Suppressor macrophage treated with lipopolysaccharide for 1 hour (primary cell): ENCODE data around the gene CD70.
"Not testable (repeated sequence)": the region's sequence is repeated elsewhere in the genome, so short reads cannot be mapped to it uniquely, and the experiment has no call there.

Source experiments
- DNase-seq, 3 donors: peaks; one replicate each; pipeline ENCODE4 v3.0.0-alpha.2; 2020 to 2022

Gene CD70

GRCh38 chr19:6597471-6598253 is 6.7 kb upstream of the CD70 start:
- DNase-seq, result not testable (repeated sequence)

- DNase-seq, result peak; percentile 39 to 51 (median 48)
Observed at GRCh38 chr19:6596621-6597020, 5.7 kb upstream of the CD70 start.

DNA sequence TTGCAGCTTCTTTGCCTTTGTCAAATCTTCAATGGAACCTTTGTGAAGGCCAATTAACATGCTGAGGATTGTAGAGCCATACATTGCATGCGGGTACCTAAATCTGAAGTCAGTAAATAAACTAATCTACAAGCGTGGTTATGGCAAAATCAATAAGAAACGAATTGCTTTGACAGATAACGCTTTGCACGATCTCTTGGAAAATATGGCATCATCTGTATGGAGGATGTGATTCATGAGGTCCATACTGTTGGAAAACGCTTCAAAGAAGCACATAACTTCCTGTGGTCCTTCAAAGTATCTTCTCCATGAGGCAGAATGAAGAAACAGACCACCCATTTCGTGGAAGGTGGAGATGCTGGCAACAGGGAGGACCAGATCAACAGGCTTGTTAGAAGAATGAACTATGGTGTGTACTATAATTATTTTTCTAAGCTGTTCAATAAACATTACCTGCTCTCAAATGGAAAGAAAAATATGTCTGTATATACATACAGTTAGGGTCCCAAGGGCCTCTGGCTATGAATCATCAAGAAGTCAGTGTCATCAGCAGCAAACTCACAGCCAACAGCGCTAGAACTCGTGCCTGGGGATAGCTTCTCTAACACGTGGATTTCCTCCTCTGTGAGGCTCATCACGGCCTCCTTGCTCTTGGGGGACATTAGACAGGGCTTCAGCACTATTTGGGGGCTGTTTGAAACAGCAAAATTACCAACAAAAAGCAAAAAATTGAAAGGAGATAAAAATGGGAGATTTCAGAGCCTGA is 2.9 kb upstream of the CD70 start:
- DNase-seq, result peak; percentile 27 to 36 (median 34)

DNA sequence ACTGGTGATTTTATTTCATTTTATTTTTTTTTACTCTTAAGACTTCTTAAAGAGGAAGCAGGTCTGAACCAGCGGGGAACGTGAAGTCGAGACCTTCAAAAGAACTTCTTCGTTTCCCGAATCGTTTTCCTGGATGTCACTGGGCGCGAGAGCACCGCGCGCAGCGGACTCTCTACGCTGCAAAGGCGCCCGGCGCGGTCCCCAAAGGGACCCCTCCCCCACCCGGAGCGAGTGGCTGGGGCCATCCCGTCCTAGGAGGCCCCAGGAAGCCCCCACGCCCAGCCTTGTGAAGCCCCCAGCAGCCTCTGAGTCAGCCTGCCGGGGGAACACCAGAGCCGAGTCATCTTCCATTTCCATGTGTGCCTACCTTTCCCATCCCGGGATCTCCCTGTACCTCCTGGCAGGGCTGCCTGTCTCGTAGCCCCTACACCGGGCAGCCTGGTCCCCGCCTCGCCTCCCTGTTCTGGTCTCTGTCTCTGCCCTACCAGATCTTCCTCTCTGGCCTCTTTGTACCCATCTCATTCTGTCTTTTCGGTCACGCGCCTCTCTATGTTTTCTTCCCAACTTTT is 608 bp downstream of the CD70 start:
- DNase-seq, result peak; percentile 47 to 64 (median 59)

GRCh38 chr19:6589711-6590257 is 1.2 kb downstream of the CD70 start:
- DNase-seq, result no peak

GRCh38 chr19:6588508-6589345 is 2.2 kb downstream of the CD70 start:
- peak; percentile 56 to 75 (median 59) for DNase-seq

- DNase-seq, result no peak
Observed at GRCh38 chr19:6587998-6588507, 2.9 kb downstream of the CD70 start.

DNA sequence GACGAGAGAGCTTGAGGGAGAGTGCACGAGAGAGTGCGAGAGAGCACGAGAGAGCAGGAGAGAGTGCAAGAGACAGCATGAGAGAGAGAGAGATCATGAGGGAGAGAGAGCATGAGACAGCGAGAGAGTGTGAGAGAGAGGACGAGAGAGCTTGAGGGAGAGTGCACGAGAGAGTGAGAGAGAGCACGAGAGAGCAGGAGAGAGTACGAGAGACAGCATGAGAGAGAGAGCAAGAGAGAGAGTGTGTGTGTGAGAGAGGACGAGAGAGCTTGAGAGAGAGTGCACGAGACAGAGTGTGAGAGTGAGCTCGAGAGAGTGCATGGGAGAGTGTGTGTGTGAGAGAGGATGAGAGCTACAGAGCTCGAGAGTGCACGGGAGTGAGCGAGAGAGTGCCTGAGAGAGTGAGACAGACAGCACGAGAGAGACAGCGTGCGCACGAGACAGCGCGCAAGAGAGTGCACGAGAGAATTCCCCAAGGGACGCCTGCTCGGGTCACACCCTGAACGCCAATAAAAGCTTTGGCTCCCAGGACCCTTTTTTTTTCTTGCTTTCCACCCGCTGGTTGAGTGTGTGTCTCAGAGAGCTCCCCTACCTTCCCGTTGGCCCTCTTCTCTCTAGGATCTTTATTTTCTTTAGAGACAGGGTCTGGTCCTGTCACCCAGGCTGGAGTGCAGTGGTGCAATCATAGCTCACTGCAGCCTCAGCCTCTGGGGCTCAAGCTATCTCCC is 3.7 kb downstream of the CD70 start:
- peak; percentile 56 to 60 (median 57) for DNase-seq

DNA sequence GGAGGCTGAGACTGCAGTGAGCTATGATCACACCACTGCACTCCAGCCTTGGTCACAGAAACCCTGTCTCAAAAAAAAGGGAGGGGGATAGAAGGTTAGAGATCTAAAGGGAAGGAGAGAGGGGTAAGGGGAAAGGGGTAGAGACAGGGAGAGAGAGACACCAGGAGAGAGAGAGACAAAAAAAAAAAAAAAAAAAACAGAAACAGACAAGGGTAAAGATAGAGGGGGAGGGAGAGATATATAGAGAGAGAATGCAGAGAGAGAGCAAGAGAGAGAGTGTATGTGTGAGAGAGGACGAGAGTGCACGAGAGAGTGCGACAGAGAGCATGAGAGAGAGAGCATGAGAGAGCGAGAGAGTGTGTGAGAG is 4.2 kb downstream of the CD70 start:
- DNase-seq, result no peak

- no peak for DNase-seq
Observed at GRCh38 chr19:6586056-6586455, 4.9 kb downstream of the CD70 start.

DNA sequence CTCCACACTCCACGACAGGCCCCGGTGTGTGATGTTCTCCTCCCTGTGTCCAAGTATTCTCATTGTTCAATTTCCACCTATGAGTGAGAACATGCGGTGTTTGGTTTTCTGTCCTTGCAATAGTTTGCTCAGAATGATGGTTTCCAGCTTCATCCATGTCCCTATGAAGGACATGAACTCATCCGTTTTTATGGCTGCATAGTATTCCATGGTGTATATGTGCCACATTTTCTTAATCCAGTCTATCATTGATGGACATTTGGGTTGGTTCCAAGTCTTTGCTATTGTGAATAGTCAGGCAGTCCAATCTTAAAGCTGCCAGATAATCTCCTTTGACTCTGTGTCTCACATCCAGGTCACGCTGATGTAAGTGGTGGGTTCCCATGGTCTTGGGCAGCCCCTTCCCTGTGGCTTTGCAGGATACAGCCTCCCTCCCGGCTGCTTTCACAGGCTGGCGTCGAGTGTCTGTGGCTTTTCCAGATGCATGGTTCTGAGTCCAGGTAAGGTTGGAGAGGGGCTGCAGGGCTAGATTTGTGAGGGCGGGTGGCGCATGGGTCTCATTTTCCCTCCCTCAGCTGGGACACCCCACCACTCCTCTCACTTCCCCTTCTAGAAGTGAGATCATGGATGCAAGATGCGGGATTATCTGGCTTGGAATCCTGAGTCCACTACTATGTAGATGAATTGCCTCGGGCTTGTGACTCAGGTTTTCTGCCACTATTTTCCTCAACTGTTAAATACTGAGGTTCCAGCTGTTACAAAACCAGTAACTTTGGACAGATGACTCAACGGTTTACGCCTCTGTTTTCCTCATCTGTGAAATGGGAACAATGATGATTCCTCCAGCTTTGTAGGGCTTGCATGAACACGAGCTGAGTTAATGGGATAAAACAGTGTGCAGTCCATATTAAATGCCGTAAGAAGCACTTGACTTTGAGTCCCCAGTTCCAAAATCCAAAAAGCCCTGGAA is 8.2 kb downstream of the CD70 start:
- DNase-seq, result peak; percentile 34 to 68 (median 44)

- DNase-seq, result peak; percentile 70 to 84 (median 78)
Observed at GRCh38 chr19:6580313-6580712, 10.6 kb downstream of the CD70 start.

- DNase-seq, result no peak
Observed at GRCh38 chr19:6579450-6580178, 11.3 kb downstream of the CD70 start.

- peak; percentile 83 to 97 (median 94) for DNase-seq
Observed at GRCh38 chr19:6577476-6578125, 13.3 kb downstream of the CD70 start.

- DNase-seq, result no peak
Observed at GRCh38 chr19:6576869-6577475, 14.0 kb downstream of the CD70 start.

GRCh38 chr19:6573350-6573749 is 17.6 kb downstream of the CD70 start:
- DNase-seq, result no peak

DNA sequence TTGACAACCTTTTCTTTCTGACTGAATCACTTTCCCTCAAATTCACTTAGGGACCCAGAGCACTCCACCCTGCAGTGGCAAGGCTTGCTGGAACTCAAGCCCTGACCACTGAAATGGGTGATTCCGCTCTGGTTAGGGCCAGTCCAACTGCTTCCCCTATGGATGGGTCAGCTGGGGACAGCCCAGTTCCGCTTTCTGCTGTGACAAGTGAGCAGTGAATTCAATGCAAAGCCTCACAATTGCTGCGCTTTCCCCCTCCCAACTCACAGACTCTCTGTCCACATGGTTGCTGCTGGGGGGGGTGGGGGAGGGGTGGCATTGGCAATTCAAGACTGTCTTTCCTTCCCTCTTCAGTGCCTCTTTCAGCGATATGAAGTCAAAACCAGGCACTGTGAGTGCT is 18.7 kb downstream of the CD70 start:
- DNase-seq, result peak; percentile 84 to 89 (median 86)

DNA sequence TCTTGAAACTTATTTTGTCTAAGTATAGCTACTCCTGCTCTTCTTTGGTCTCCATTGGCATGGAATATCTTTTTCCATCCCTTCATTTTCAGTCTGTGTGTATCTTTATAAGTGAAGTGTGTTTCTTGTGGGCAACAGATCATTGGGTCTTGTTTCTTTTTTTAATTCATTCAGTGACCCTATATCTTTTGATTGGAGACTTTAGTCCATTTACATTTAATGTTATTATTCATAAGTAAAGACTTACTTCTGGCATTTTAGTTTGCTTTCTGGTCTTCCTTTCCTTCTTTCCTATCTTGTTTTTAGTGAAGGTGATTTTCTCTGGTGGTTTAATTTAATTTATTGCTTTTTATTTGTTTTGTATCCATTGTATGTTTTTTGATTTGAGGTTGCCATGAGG is 19.8 kb downstream of the CD70 start:
- no peak for DNase-seq

- no peak for DNase-seq
Observed at GRCh38 chr19:6570764-6571163, 20.2 kb downstream of the CD70 start.
